NCI-H82 treated with DMSO at 0.1 percent for 48 hours (cell line): Measurements from ENCODE around the gene RPS2.
"Not testable (repeated sequence)": the region's sequence is repeated elsewhere in the genome, so short reads cannot be mapped to it uniquely, and the experiment has no call there.

Experiments
- DNase-seq: peaks from one replicate; lab custom pipeline; 2025; ENCODE audit not compliant: unreplicated experiment; lab: John Stamatoyannopoulos, UW

The RPS2 gene

DNA sequence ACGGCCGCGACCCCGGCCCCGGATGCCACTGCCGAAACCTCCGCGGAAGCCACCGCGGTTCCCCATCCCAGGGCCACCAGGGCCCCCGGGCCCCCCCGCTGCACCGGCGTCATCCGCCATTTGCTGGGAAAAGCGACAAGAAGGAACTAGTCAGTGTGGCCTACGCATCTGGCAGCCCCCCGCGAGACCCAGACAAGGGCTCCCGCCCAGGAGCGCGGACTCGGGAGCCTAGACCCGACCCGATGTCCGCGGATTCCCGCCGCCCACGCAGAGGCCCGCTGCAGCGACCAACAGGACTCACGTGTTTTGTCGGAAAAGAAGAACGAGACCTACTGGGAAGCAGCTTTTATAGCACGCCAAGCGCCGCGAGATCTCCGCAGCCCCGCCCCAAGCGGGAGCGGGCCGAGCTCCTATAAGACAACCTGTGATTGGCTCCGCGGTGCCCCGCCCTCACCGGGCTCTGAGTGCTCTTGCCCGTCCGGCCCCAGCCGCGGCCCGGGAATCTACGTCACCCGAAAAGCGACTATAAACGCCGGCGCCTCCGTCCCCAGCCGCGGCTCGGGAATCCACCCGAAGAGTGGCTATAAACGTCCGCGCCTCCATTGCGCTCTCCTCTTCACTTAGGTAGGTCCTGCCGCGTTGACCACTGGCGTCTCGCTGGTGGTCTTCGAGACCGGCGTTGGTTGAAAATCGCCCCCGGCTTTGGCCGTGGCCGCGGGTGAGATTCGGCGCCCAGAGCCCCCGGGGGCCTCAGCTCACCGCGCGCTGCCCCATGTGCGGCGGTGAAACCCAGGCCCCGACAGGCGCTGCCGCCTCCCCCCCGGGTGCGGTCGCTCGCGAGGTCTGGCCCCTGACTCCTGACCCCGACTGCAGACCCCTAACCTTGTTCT is at the start of gene RPS2:
TSS of gene RPS2 (minus strand) at position 321 of the 890 bp plus-strand sequence. CDS start at position 120, 201 bp downstream.
- DNase-seq, result peak; percentile 96

DNA sequence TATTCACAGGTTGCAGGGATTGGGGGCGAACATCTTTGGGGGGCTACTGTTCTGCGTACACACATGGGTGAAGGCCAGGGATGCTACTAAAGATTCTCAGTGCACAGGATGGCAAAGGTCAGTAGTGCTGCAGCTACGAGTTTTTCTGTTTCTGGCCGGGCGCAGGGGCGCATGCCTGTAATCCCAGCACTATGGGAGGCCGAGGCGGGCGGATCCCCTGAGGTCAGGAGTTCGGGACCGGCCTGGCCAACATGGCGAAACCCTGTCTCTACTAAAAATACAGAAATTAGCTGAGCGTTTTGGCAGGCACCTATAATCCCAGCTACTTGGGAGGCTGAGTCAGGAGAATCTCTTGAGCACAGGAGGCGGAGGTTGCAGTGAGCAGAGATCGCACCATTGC is 48.9 kb upstream of the RPS2 start:
- DNase-seq, result no peak

DNA sequence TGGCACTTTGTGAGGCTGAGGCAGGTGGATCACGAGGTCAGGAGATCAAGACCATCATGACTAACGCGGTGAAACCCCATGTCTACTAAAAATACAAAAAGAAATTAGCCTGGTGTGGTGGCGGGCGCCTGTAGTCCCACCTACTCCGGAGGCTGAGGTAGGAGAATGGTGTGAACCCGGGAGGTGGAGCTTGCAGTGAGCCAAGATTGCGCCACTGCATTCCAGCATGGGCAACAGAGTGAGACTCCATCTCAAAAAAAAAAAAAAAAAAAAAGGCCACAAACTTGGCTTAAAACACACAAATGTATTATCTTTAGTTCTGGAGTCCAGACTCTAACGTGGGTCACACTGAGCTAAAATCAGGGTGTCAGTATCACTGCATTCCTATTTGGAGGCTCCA is 47.1 kb upstream of the RPS2 start:
- DNase-seq, result not testable (repeated sequence)

DNA sequence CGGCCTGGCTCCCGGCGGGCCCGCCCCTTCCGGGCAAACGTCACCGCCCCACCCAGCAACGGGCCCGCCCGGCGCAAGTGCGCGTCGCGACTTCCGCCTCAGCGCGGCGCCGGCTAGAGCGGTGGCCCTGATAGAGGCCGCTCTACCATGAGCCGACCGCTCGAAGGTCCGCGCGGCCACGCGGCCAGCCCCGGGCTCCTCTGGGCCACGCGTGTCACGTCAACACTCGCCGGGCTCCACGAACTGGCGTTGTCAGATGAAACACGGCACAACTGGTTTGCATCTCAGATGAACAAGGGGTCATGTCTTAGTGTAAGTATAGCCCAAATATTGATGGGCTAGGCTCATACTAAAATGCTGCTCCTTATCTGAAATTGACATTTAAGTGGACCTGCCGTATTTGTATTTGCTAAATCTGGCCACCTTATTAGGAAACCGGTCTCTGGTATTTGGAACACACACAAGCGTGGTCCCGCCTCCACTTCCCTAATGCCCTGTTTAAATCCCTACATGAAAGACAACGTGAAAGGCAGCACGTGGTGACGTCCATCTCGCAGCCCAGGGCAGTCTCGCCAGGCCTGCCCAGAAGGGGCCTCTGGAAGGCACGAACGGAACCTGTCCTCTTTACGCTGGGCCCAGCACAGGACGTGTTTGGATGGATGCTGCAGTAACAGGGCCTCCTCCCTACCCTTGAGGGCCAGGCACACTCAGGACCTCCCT is 45.3 kb upstream of the RPS2 start, which contains the start of gene ZNF598:
TSS of gene ZNF598 (minus strand) at position 31 of the 720 bp plus-strand sequence.
- DNase-seq, result peak; percentile 64

DNA sequence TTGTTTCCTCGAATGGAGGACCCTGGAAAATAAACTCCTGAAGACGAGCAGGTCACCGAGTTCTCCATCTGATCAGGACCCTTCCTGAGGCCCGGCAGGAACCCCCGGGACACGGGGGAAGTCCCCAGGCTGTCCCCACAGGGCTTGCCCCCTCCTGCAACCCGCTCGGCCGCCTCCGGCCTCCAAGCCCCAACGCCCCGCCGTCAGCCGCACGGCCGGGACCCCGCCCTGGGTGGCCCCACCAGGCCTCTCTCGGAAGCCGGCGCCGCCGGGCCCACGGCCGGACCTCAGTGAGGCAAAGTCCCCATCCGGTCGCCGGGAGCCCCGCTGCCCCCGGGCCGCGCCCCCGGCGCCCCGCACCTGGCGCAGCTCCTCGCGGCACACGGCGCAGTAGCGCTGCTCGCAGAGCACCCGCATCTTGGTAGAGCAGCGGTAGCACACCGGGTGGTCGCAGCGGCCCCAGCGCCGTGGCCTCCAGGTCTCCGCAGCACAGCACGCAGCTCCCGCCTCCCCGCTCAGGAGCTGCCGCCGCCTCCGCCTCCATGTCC is 44.6 kb upstream of the RPS2 start:
- no peak for DNase-seq

DNA sequence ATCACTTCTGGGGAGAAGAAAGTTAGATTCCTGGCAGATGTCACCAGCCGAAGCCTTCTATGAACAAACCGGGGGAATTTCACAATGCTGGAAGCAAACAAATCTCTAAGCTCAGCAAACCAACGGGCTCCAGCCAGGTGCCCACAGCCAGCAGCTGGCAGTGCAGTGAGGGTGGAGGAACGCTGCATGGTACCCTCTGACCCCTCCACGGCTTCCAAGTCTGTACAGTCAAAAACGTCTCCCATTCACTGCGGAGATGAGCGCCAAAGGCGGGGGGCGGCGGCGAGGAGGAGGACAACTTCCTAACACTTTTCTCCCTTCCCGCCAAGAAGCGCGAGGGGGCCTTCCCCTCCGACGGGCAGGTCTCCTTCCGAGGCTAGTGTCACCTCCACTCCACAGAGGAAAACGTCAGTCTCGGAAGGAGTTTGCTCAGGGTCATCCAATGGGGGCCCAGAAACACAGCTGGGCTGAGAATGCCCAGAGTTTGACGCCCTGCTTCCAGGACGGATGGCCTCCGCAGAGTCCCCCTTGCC is 44.1 kb upstream of the RPS2 start:
- DNase-seq, result no peak

DNA sequence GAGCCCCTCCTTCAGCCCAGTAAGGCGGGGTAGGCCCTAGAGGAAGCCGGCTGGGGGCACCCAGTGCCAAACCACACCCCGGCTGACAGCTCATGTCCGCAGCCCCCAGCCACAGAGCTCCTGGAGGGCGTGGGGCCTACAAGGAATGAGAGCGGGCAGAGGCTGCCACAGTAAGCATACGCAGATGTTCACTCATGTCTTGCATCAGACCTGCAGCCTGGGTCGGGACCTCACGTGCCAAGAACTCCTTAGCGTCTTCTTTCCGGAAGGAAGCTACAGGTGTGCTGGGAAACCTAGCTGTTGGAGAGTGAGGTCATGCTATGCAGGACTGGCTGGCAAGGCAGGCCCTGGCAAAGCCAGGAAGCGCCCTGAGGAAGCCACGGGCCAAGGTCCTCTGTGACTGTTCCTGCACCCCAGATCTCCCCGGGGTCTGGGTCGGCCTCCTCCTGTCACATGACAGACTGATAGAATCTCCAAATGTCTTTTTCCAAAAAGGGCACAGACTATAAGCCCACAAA is 43.4 kb upstream of the RPS2 start:
- DNase-seq, result no peak

DNA sequence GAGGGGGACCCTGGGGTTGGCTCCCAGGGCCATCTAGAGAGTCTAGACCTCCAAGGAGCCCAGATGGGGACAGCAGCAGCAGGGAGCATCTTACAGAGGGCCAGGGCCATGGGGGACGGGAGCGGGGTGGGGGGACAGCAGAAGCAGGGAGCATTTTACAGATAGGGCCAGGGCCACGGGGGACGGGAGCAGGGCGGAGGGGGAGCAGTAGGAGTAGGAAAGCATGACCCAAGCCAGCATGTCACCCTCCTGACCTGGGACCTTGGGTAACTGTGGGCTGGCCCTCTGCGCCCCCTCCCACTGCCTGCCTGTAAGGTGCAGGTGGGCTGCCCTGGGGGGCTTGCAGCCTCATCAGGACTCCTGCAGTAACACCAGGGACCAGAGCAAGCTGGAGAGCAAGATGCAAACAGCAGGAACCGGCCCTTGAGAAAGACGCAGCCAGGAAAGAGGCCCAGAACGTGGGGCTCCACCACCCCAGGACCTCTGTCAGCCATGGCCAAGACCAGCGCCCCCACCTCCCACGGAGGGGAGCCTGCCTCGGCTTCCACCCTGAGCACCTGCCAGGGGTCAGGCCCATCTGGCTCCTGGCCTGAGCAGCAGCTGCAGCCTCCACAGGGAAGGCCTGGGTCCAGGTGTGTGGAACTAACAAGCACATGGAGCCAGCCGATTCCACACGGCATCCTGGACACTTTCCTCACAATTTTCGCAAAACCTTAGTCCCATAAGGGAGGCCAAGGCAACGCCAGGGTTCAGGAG is 42.6 kb upstream of the RPS2 start:
- DNase-seq, result no peak

DNA sequence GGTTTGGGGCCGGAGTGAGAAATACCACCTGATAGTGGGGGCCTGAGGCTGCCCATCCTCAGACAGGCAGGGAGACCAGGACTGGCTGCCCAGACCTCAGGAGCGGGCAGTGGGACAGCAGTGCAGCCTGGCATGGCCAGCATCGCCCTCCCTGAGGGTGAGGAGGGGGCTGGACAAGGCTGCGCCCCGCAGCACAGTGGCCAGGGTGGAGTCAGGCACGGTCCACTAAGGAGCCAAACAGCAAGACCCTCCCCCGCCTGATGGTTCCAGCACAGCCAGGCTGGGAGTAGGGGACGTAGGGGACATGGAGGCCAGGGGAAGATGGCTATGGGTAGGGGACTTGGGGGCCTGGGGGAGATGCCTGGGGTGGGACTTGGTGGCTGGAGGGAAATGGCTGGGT is 41.7 kb upstream of the RPS2 start:
- DNase-seq, result no peak

DNA sequence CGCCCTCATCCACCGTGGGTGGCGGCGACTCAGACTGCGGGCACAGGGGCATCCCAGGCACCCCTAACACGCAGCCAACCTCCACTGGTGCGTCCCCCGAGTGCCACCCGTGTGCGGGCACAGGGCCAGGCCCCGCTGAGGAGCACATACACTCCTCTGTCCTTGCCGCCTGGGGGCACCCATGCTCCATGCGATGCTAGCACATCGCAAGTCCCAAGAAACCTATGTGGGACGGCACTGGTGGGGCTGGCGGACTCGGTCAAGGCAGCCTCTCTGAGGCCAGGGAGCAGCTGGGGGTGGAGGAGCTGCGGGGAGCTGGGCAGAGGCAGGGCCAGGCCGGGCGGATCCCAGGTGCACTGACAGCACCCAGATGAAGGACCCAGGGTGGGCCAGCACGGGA is 41.0 kb upstream of the RPS2 start:
- no peak for DNase-seq

DNA sequence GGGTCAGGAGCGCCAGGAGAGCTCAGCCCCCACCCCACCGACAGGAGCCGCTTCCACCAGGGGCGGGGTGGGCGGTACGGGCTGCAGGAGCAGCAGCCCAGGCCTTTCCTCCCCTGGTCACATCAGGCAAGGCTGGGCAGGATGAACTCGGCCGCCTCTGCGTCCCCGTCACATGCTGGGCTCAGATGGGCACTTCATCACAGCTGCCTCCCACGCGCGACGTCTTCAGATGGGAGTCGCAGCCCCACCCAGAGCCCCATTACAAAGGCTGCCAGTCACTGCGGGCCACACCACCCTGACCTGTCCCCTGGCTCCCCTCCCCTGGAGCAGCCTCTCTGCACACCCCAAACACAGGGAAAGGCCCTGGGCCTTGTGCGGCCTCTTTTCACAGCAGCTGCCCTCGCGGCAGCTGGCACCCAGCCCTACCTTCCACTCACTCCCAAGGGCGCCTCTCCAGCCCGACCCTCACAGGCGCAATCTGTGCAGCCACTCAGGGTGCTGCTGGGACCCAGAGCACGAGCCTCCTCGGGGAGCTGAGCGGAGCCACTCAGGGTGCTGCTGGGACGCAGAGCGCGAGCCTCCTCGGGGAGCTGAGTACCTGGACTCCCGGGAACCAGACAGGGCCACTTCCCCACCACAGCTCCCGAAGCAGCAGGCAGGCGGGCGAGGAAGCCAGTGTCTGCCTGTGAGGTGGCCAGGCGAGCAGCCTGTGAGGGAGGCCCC is 40.3 kb upstream of the RPS2 start:
- no peak for DNase-seq

DNA sequence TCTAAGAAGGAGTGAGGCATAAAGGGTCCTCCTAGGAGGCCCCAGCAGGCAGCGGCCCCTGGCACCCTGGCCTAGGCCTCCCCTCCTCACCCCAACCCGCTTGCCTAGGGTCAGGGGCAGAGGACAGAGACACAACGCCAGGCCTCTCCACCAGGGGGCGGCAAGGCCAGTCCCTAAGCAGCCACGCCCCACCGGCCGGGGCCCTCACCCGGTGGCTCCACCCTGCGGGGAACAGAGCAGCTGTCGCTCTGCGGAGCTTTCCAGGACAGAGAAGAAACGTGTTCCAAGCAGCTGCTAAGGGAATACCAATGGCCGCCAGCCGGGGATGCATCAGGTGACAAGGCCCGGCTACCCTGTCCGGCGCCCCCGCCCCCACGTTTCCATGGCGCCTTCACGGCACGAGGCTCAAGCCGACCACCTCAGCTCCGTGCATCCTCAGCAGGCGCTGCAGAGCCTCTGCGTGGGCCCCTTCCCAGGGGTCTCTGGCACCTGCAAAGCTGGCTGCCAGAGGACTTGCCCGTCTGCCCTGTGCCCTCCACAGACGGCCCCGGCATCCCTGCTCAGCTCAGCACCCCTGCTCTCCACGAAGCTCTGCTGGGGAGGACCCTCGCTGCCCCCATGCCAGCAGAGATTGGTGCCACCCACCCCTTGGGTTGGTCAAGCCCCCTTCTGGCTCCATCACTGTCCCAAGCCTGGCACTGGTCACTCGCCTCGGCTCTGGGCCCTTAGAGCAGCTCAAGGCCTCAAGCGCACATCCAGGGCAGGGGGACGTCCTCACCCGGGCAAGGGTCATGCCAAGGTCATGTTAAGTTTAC is 39.4 kb upstream of the RPS2 start:
- DNase-seq, result peak; percentile 90

DNA sequence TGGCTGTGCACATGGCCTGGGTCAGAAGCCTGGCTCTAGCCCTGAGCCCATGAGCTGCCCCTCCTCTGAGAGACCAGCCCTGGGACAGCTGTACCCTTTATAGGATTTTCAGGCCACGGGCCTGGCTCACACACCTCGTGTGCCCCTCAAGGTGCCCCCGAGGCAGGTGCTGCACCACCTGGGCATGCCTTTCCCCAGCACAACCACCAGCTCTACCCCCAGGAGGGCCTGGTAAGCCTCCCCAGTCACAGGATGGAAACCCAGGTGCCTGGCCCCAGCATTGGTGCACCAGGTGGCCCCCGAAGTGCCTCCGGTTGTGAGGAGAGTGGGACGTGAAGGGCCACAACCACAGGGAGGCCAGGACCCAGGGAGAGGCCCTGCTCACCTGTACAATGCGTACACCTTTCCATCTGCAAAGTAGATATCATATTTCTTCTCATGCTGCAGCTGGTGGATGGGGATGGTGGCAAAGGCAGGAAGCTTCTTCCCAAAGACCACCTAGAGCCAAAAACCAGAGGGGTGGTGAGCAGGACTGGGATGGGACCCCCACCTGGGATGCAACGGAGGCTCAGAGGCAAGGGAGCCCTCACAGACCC is 38.7 kb upstream of the RPS2 start:
- no peak for DNase-seq

DNA sequence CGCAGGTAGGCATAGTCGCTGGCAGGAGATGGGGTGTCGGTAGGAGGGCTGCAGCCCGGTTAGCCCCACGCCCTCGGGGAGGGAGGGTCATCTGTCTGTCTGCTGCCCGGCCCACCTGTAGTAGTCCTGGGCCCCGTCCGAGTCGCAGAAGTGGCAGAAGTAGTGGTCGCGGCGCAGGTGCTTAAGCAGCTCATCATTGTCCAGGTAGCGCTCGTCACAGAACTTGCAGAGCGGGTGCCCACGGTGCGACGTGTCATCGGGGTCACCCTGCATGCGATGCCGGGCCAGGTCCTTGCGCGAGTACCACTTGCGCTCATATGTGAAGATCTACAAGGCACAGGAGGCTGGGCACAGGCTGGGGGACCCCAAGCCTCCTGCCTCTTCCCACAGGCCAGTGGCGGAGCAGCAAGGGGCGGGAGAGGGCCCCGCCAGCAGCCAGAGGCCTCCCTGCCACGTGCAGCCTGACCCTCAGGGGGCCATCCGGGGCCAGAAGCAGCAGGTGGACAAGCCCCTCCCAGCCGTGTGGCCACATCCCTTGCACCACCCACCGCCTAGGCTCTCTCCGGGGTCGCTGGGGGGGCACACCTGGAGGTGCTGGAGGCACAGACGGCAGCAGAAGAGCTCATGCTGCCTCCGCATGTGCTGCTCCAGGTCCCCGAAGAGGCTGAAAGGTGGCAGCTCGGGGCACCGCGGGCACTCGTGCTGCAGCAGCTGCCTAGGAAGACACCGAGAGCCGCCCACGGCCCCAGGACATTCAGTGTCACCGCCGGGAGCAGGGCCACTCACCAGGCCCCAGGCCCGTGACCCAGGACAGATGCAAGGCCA is 38.0 kb upstream of the RPS2 start:
- DNase-seq, result no peak

DNA sequence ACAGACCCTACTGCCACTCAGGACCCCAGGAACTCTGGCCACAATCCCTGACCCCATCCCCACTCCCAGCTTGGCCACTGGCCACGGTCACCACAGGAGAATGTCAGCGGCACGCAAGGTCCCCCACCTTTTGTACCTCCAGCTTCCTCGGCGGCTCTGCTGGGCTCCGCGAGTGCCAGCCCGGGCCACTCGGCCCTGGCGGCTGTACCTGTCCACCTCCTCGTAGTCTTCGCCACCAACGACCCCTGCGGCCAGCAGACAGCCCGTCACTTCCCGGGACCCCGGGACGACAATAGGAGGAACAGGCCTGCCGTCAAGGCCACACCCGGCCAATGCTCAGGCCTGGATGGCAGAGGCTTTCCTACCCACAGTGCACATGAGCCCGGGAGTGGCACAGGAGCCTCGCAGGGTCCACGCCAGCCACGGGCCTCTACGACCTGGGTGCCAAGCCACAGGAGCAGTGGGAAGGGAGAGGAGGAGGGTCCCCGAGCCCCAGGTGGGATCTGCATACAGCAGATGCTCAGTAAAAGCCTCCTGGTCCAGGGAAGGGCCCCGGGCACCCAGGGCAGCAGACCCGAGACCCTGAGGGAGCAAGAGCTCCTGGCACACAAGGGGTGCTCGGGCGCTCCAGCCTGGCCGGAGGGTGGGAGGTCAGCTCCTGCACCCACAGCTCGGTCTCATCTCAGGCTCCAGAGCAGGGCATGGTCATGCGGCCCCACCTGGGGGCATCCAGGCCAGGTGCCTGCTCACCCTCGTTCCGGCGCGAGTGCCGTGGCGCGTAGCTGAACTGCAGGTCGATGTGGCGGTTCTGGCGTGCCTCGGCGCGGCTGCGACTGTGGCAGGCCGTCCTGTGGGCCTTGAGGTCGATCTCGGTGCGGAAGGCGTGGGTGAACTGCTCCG is 37.1 kb upstream of the RPS2 start:
- DNase-seq, result no peak

DNA sequence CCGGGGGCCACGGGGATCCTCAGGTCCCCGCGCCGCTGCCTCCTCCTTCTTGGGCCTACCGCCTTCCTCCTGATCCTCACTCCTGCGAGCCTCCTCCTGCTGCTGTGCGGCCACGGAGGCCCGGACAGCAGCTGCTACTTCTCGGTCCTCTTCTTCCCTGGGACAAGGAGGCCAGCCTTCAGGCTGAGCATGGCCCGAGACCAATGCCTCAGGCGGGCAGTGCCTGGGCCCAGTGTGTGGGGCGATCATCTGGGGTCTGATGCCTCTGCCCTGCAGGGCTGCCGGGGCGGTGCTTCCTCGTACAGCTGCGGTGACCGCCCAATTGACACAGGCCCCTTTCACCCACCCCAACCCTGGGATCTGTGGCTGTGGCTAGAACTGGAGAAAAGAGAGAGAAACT is 36.4 kb upstream of the RPS2 start:
- DNase-seq, result no peak
